Karpas-422 (cell line): ENCODE measurements around the gene TUBG2. TPM values are rescaled to one million over a fixed set of nuclear protein-coding genes. Genes with fewer than 3 reads are reported as not detected.
"Not testable (repeated sequence)": the region's sequence is repeated elsewhere in the genome, so short reads cannot be mapped to it uniquely, and the experiment has no call there.

ENCODE experiments used
- DNase-seq: peaks from one replicate; pipeline ENCODE4 v3.0.0-alpha.2; 2015
- H2AFZ ChIP-seq: fragments of 200-600 bp; sonication (generic); 2 replicates; pipeline ENCODE4 v1.6.1; 2014; ENCODE audit warnings: antibody characterized with exemption, low read length, mixed read lengths
- H3K27ac ChIP-seq: fragments of 200-600 bp; sonication (generic); 2 replicates; pipeline ENCODE4 v1.5.1; 2014; ENCODE audit warnings: mild to moderate bottlenecking, low read length, moderate library complexity
- H3K27me3 ChIP-seq: fragments of 200-600 bp; sonication (generic); 2 replicates; pipeline ENCODE4 v1.6.1; 2014; ENCODE audit warnings: low read length, mixed read lengths
- H3K36me3 ChIP-seq: fragments of 200-600 bp; sonication (generic); 2 replicates; pipeline ENCODE4 v1.6.1; 2014; ENCODE audit warnings: low read length, mixed read lengths; ENCODE audit not compliant: insufficient read depth
- H3K4me1 ChIP-seq: fragments of 200-600 bp; sonication (generic); 2 replicates; pipeline ENCODE4 v1.6.1; 2014; ENCODE audit warnings: mild to moderate bottlenecking, low read length, mixed read lengths
- H3K4me2 ChIP-seq: fragments of 200-600 bp; sonication (generic); 2 replicates; pipeline ENCODE4 v1.6.1; 2014; ENCODE audit warnings: low read length, low read depth, mild to moderate bottlenecking; ENCODE audit not compliant: poor library complexity, severe bottlenecking
- H3K4me3 ChIP-seq: fragments of 200-600 bp; sonication (generic); 2 replicates; pipeline ENCODE4 v1.5.1; 2014; ENCODE audit warnings: mild to moderate bottlenecking, antibody characterized with exemption, low read length, mixed read lengths
- H3K79me2 ChIP-seq: fragments of 200-600 bp; sonication (generic); 2 replicates; pipeline ENCODE4 v1.6.1; 2014; ENCODE audit warnings: mild to moderate bottlenecking, low read length, mixed read lengths
- H3K9ac ChIP-seq: fragments of 200-600 bp; sonication (generic); 2 replicates; pipeline ENCODE4 v1.6.0; 2014; ENCODE audit warnings: low read length
- H3K9me2 ChIP-seq: fragments of 200-600 bp; sonication (generic), shearing (Covaris generic); replicated peaks from 2 replicates; pipeline ENCODE4 v1.6.0; 2014; ENCODE audit warnings: mild to moderate bottlenecking, low read length, moderate library complexity; ENCODE audit not compliant: insufficient read depth
- H3K9me3 ChIP-seq: fragments of 300-700, 200-600 bp; sonication (generic); 2 replicates; pipeline ENCODE4 v1.6.1; 2014; ENCODE audit warnings: low read length, mixed read lengths
- H4K20me1 ChIP-seq: fragments of 200-600 bp; sonication (generic); 2 replicates; pipeline ENCODE4 v1.6.1; 2014; ENCODE audit warnings: mild to moderate bottlenecking, antibody characterized with exemption, low read length, low read depth; ENCODE audit not compliant: insufficient read depth
- total RNA-seq: library from RNA; depleted of rRNA; stranded (reverse); fragments of >200 nt; shearing (Covaris generic); gene quantifications from 2 replicates; pipeline ENCODE4 v1.2.3, GENCODE V29; 2014; ENCODE audit warnings: low replicate concordance

TUBG2 gene
- total RNA-seq, 1 experiment from 2014 or later: 15.3 TPM

GRCh38 chr17:42647778-42648177 lies 11.3 kb upstream of the TUBG2 start:
- no peaks in the 10 kb centered on the region for H3K9me2 ChIP-seq
- no peak overlapping the region for H2AFZ ChIP-seq
- H3K79me2 ChIP-seq: no peaks in the 10 kb centered on the region
- H4K20me1 ChIP-seq: no peaks in the 10 kb centered on the region
- H3K4me2 ChIP-seq: no peak overlapping the region
- no peaks in the 10 kb centered on the region for H3K27me3 ChIP-seq
- no peaks in the 10 kb centered on the region for H3K4me1 ChIP-seq
- H3K27ac ChIP-seq: no peak overlapping the region
- DNase-seq: no peak
- H3K9me3 ChIP-seq: no peaks in the 10 kb centered on the region
- no peak overlapping the region for H3K4me3 ChIP-seq
- no peaks in the 10 kb centered on the region for H3K36me3 ChIP-seq
- no peak overlapping the region for H3K9ac ChIP-seq

DNA sequence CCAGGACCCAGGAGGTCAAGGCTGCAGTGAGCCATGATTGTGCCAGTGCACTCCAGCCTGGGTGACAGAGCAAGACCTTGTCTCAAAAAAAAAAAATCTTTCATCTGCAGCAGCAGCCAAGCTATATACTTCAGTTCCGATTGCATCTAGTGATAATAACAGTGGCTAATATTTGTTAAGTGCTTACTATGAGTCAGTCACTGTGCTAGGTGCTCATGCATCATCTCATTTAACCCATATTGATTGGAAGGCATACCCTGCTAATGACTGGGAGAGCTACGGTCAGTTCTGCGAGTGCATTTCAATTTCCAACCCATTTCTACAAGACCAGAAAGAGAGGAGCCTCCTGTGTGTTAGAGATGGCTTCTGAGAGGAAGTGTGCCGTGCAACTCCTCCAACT lies 7.7 kb upstream of the TUBG2 start:
- H3K79me2 ChIP-seq: no peaks in the 10 kb centered on the region
- no peak overlapping the region for H3K9ac ChIP-seq
- H3K4me2 ChIP-seq: no peak overlapping the region

DNA sequence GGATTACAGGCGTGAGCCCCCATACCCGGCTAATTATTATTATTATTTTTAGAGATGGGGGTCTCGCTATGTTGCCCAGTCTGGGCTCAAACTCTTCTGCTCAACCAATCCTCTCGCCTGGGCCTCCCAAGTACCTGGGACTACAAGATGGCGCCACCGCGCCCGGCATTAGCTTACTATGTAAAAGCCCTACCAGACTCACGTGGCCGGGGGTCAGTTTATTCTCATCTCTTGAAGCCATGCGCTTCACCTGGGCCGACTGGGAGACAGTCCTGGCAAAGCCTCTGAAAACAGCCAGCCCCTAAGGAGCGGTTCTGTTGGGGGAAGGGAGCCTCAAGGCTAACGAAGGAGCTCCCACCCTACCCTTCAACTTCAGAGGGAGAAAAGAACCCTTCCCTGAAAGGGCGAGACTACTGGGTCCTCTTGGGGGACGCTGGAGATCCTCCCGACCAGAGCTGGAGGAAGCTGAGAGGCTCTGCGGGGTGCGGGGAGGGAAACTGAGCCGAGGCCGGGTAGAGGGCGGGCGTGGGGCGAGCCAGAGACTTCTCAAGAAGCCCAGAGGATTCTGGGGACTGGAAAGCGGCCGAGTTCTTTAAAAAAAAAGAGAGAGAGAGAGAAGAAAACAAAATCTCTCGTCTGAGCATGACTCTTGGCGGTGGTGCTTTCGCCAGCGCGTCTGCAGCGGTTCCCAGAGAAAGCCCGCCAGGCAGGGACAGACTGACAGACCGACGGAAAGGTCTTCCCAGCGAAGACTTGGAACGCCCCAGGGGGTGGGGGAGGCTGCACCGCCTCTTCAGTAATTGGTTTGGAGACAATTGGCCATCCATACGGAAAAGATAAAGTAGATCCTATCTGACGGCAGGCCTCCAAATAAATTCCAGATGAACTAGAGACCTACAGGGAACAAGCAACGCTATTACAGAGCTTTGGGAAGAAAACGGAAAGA lies 5.6 kb upstream of the TUBG2 start:
- no peak overlapping the region for H3K9ac ChIP-seq
- H3K4me1 ChIP-seq: peaks cover under 1% of the 10 kb centered on the region; the same call in 1 of the 2 replicates
- H3K27ac ChIP-seq: no peak overlapping the region
- H3K4me3 ChIP-seq: no peak overlapping the region
- H3K9me2 ChIP-seq: no peaks in the 10 kb centered on the region
- no peaks in the 10 kb centered on the region for H3K79me2 ChIP-seq
- no peaks in the 10 kb centered on the region for H4K20me1 ChIP-seq
- H3K27me3 ChIP-seq: no peaks in the 10 kb centered on the region
- DNase-seq: no peak
- H3K36me3 ChIP-seq: no peaks in the 10 kb centered on the region
- H3K4me2 ChIP-seq: no peak overlapping the region
- no peaks in the 10 kb centered on the region for H3K9me3 ChIP-seq
- H2AFZ ChIP-seq: no peak overlapping the region

More for the DNA sequence above, 7.7 kb upstream of the TUBG2 start:
- Histone ChIP-seq H2AFZ (no peak overlapping the region), H4K20me1 (no peaks in the 10 kb centered on the region), H3K9me3 (no peaks in the 10 kb centered on the region), H3K27ac (no peak overlapping the region), H3K9me2 (no peaks in the 10 kb centered on the region), H3K4me3 (no peak overlapping the region), H3K4me1 (no peaks in the 10 kb centered on the region), H3K27me3 (no peaks in the 10 kb centered on the region), H3K36me3 (no peaks in the 10 kb centered on the region)
- no peak for DNase-seq

DNA sequence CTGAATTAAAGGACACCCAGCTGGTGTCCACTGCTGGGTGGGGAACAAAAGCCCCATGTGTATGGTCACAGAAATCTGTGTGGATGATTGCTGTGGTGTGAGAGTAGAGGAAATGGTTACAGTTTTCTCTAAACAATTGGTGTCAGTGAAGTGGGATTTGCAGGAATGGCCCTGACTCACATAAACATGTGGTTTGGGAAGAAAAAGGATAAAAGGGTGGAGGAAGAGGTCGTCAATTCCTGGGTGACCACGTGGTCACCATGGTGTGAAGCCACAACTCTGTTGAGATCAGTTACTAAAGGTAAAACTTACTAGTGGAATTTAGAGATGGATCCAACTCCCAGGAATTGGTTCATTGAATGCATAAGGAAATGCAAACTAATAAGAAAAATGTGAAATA lies 3.6 kb upstream of the TUBG2 start:
- H3K9me2 ChIP-seq: no peaks in the 10 kb centered on the region
- no peak overlapping the region for H3K4me2 ChIP-seq
- H3K4me3 ChIP-seq: no peak overlapping the region
- no peak for DNase-seq
- no peaks in the 10 kb centered on the region for H3K27me3 ChIP-seq
- no peak overlapping the region for H2AFZ ChIP-seq
- no peak overlapping the region for H3K27ac ChIP-seq
- H3K9ac ChIP-seq: no peak overlapping the region
- H3K9me3 ChIP-seq: no peaks in the 10 kb centered on the region
- H3K4me1 ChIP-seq: peaks cover 17% of the 10 kb centered on the region
- H3K79me2 ChIP-seq: no peaks in the 10 kb centered on the region
- H4K20me1 ChIP-seq: no peaks in the 10 kb centered on the region
- no peaks in the 10 kb centered on the region for H3K36me3 ChIP-seq

DNA sequence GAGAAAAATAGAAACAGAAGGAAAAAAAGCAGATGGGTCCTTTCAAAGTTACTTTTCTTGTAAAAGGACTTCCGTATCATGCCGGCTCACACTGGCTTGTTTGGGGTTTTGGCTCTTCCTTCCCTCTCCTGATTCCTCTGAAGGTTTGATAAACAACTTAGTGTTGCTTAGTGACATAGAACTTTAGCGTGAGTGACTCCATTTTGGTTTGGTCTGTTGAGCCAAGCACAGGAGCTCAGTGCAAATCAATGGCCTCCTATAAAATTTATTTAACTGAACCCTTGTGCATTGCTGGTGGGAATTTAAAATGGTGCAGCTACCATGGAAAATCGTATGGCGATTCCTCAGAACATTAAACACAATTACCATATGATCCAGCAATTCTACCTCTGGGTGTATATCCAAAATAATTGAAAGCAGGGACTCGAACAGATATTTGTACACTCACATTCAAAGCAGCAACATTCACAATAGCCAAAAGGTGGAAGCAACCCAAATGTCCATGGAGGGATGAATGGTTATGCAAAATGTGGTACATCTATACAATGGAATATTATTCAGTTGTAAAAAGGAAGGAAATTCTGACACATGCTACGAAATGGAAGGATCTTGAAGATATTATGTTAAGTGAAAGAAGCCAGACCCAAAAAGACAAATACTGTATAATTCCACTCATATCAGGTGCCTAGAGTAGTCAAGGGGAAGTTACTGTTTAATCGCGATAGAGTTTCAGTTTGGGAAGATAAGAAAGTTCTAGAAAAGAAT lies 1.1 kb upstream of the TUBG2 start:
- Histone ChIP-seq H2AFZ (no peak overlapping the region), H3K4me3 (0 out of 2 replicates have a peak overlapping the region, but pooled peaks have one; percentile 95), H3K79me2 (no peaks in the 10 kb centered on the region), H3K36me3 (no peaks in the 10 kb centered on the region), H3K9me3 (no peaks in the 10 kb centered on the region), H3K9me2 (no peaks in the 10 kb centered on the region), H4K20me1 (no peaks in the 10 kb centered on the region), H3K27me3 (no peaks in the 10 kb centered on the region), H3K4me2 (peak overlapping the region; percentile 98), H3K27ac (no peak overlapping the region), H3K9ac (no peak overlapping the region), H3K4me1 (peaks cover 21% of the 10 kb centered on the region)
- DNase-seq: no peak

- not testable (repeated sequence) for H3K27ac ChIP-seq, H3K27me3 ChIP-seq, H4K20me1 ChIP-seq, H3K9me3 ChIP-seq, DNase-seq, H3K79me2 ChIP-seq, H2AFZ ChIP-seq, H3K36me3 ChIP-seq, H3K9me2 ChIP-seq
- Histone ChIP-seq H3K4me2 (peak overlapping the region; percentile 98), H3K4me3 (peak overlapping the region; percentile 95), H3K4me1 (peaks cover 21% of the 10 kb centered on the region), H3K9ac (peak overlapping the region; percentile 87; the same call in 1 of the 2 replicates)
Observed at GRCh38 chr17:42659932-42660274, 819 bp downstream of the TUBG2 start.

DNA sequence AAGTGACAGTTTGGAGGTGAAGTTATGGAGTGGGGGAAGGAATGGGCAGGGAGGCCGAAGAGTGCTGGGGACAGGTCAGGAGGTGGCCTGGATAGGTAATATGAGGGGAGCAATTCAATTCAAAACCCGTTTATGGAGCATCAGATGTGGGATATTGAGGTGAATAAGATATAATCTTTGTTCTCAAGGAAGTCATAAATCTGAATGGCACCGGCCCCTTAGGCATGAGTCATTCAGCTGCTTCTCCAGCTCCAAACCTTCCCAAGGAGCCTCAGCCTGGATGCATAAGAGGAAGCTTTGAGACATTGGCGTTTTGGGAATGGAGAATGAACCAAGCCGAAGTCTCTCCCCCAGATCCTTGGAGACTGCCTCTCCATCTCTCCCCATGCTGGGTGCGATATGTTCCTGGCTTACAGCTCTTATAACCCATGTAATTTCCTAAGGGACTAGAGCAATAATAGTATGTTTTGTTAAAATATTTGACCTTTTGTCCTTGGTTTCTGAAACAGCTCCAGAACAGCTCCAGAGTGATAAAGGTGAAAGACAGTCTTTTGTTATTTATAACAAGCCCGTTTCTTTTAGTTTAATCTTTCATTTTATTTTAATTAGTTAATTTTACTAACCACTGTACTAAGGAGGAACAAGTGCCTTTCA lies 1.7 kb downstream of the TUBG2 start:
- H3K36me3 ChIP-seq: no peaks in the 10 kb centered on the region
- H3K9ac ChIP-seq: peak overlapping the region; percentile 14; the same call in 1 of the 2 replicates
- H3K4me2 ChIP-seq: peak overlapping the region; percentile 34
- no peaks in the 10 kb centered on the region for H4K20me1 ChIP-seq
- H3K27ac ChIP-seq: peak overlapping the region; percentile 15; the same call in 1 of the 2 replicates
- no peaks in the 10 kb centered on the region for H3K79me2 ChIP-seq
- no peaks in the 10 kb centered on the region for H3K9me3 ChIP-seq
- DNase-seq: no peak
- no peak overlapping the region for H2AFZ ChIP-seq
- peaks cover 21% of the 10 kb centered on the region for H3K4me1 ChIP-seq
- H3K9me2 ChIP-seq: no peaks in the 10 kb centered on the region
- H3K27me3 ChIP-seq: no peaks in the 10 kb centered on the region
- H3K4me3 ChIP-seq: no peak overlapping the region

GRCh38 chr17:42665581-42666001 lies 6.5 kb downstream of the TUBG2 start:
- no peak overlapping the region for H3K4me2 ChIP-seq
- H3K27me3 ChIP-seq: no peaks in the 10 kb centered on the region
- no peaks in the 10 kb centered on the region for H3K9me3 ChIP-seq
- no peaks in the 10 kb centered on the region for H3K9me2 ChIP-seq
- no peak overlapping the region for H3K9ac ChIP-seq
- DNase-seq: no peak
- no peak overlapping the region for H2AFZ ChIP-seq
- H4K20me1 ChIP-seq: no peaks in the 10 kb centered on the region
- peaks cover 4% of the 10 kb centered on the region for H3K4me1 ChIP-seq
- H3K27ac ChIP-seq: no peak overlapping the region
- no peaks in the 10 kb centered on the region for H3K79me2 ChIP-seq
- no peak overlapping the region for H3K4me3 ChIP-seq
- H3K36me3 ChIP-seq: no peaks in the 10 kb centered on the region
